Stimulated activated naive B cell treated with anti-CD40 and anti-IgM and Interleukin-4, amounts not matched to agents 10 μg/mL and 1 μg/mL and 100 μg/mL, for 72 hours (primary cell): ENCODE results near the gene BCAS1.

ENCODE experiments used
- ATAC-seq, 2 donors: fragments of 150-1000 bp; cut with Tn5 transposase; replicated peaks; 2 replicates each; pipeline ENCODE4 v1.10.0; 2021; ENCODE audit warnings: moderate library complexity in 1 of 2
- DNase-seq: peaks from one replicate; pipeline ENCODE4 v3.0.0; 2021
- H3K27ac Mint-ChIP-seq: one replicate; pipeline ENCODE4 v1.8.0; 2022; ENCODE audit warnings: mild to moderate bottlenecking, mixed read lengths
- H3K27me3 Mint-ChIP-seq, 2 donors: one replicate each; pipeline ENCODE4 v1.8.0; 2022; ENCODE audit warnings: mixed read lengths in 2 of 2
- H3K36me3 Mint-ChIP-seq, 2 donors: one replicate each; pipeline ENCODE4 v1.8.0; 2022; ENCODE audit warnings: mixed read lengths in 2 of 2, mild to moderate bottlenecking in 1 of 2
- H3K4me1 Mint-ChIP-seq, 2 donors: one replicate each; pipeline ENCODE4 v1.8.0; 2022; ENCODE audit warnings: mixed read lengths in 2 of 2, mild to moderate bottlenecking in 1 of 2
- H3K4me3 Mint-ChIP-seq, 2 donors: one replicate each; pipeline ENCODE4 v1.8.0; 2022; ENCODE audit warnings: mild to moderate bottlenecking in 2 of 2, mixed read lengths in 2 of 2, moderate library complexity in 1 of 2
- H3K9me3 Mint-ChIP-seq, 2 donors: one replicate each; pipeline ENCODE4 v1.8.0; 2022; ENCODE audit warnings: mixed read lengths in 2 of 2, mild to moderate bottlenecking in 1 of 2

BCAS1 gene

GRCh38 chr20:54078296-54078984 lies 8.0 kb upstream of the BCAS1 start:
- peaks cover 12 to 34% of the 10 kb centered on the region in 2 donors for H3K4me1 Mint-ChIP-seq
- ATAC-seq: peak; percentile 59 to 65
- peaks cover 0 to 2% of the 10 kb centered on the region in 2 donors for H3K36me3 Mint-ChIP-seq
- peak overlapping the region; percentile 81 for H3K27ac Mint-ChIP-seq
- peaks cover 0 to 4% of the 10 kb centered on the region in 2 donors for H3K27me3 Mint-ChIP-seq
- peaks cover 0 to 3% of the 10 kb centered on the region in 2 donors for H3K9me3 Mint-ChIP-seq
- H3K4me3 Mint-ChIP-seq: peak overlapping the region in 1 of 2 donors; percentile 25
- peak; percentile 17 for DNase-seq

GRCh38 chr20:54076259-54076658 lies 5.9 kb upstream of the BCAS1 start:
- Mint-ChIP-seq H3K4me3 (no peak overlapping the region), H3K27me3 (peaks cover 0 to 4% of the 10 kb centered on the region in 2 donors), H3K27ac (no peak overlapping the region), H3K36me3 (peaks cover 0 to 2% of the 10 kb centered on the region in 2 donors), H3K4me1 (peaks cover 6 to 20% of the 10 kb centered on the region in 2 donors), H3K9me3 (peaks cover 0 to 3% of the 10 kb centered on the region in 2 donors)
- DNase-seq: no peak
- no peak for ATAC-seq

- Mint-ChIP-seq H3K36me3 (peaks cover 0 to 2% of the 10 kb centered on the region in 2 donors), H3K27me3 (no peaks in the 10 kb centered on the region), H3K4me3 (no peak overlapping the region), H3K4me1 (peaks cover 4 to 15% of the 10 kb centered on the region in 2 donors), H3K9me3 (peaks cover 0 to 3% of the 10 kb centered on the region in 2 donors), H3K27ac (no peak overlapping the region)
- ATAC-seq (no peak), DNase-seq (no peak)
Measured at GRCh38 chr20:54075322-54075721, 4.9 kb upstream of the BCAS1 start.

GRCh38 chr20:54074511-54074910 lies 4.1 kb upstream of the BCAS1 start:
- Mint-ChIP-seq H3K4me3 (no peak overlapping the region), H3K4me1 (peaks cover 4 to 15% of the 10 kb centered on the region in 2 donors), H3K27me3 (no peaks in the 10 kb centered on the region), H3K27ac (no peak overlapping the region), H3K9me3 (peaks cover 0 to 3% of the 10 kb centered on the region in 2 donors), H3K36me3 (peaks cover 0 to 2% of the 10 kb centered on the region in 2 donors)
- DNase-seq: no peak
- no peak for ATAC-seq

GRCh38 chr20:54073288-54073687 lies 2.9 kb upstream of the BCAS1 start:
- DNase-seq (no peak), ATAC-seq (no peak)
- Mint-ChIP-seq H3K27ac (no peak overlapping the region), H3K27me3 (no peaks in the 10 kb centered on the region), H3K4me3 (no peak overlapping the region), H3K36me3 (peaks cover 0 to 2% of the 10 kb centered on the region in 2 donors), H3K9me3 (peaks cover 0 to 3% of the 10 kb centered on the region in 2 donors), H3K4me1 (peaks cover 2 to 4% of the 10 kb centered on the region in 2 donors)

- H3K4me1 Mint-ChIP-seq: peaks cover 3% of the 10 kb centered on the region in 2 donors
- no peak for ATAC-seq
- H3K27ac Mint-ChIP-seq: no peak overlapping the region
- H3K9me3 Mint-ChIP-seq: no peaks in the 10 kb centered on the region
- DNase-seq: no peak
- H3K4me3 Mint-ChIP-seq: no peak overlapping the region
- H3K36me3 Mint-ChIP-seq: no peaks in the 10 kb centered on the region
- no peaks in the 10 kb centered on the region for H3K27me3 Mint-ChIP-seq
Measured at GRCh38 chr20:54069501-54069971, 858 bp downstream of the BCAS1 start.

GRCh38 chr20:54068966-54069365 lies 1.4 kb downstream of the BCAS1 start:
- Mint-ChIP-seq H3K4me1 (peaks cover 8 to 9% of the 10 kb centered on the region in 2 donors), H3K27ac (no peak overlapping the region), H3K4me3 (no peak overlapping the region), H3K36me3 (no peaks in the 10 kb centered on the region), H3K9me3 (no peaks in the 10 kb centered on the region), H3K27me3 (no peaks in the 10 kb centered on the region)
- DNase-seq: no peak
- ATAC-seq: no peak

- no peaks in the 10 kb centered on the region for H3K27me3 Mint-ChIP-seq
- DNase-seq (no peak), ATAC-seq (no peak)
- no peak overlapping the region for H3K27ac Mint-ChIP-seq
- H3K4me3 Mint-ChIP-seq: no peak overlapping the region
- H3K9me3 Mint-ChIP-seq: no peaks in the 10 kb centered on the region
- peaks cover 11 to 13% of the 10 kb centered on the region in 2 donors for H3K4me1 Mint-ChIP-seq
- no peaks in the 10 kb centered on the region for H3K36me3 Mint-ChIP-seq
Measured at GRCh38 chr20:54068495-54068894, 1.9 kb downstream of the BCAS1 start.

- no peaks in the 10 kb centered on the region for H3K9me3 Mint-ChIP-seq
- H3K4me1 Mint-ChIP-seq: peaks cover 11 to 21% of the 10 kb centered on the region in 2 donors
- no peak overlapping the region for H3K27ac Mint-ChIP-seq
- H3K27me3 Mint-ChIP-seq: no peaks in the 10 kb centered on the region
- H3K4me3 Mint-ChIP-seq: no peak overlapping the region
- no peaks in the 10 kb centered on the region for H3K36me3 Mint-ChIP-seq
- no peak for ATAC-seq
- no peak for DNase-seq
Measured at GRCh38 chr20:54067606-54068174, 2.7 kb downstream of the BCAS1 start.

GRCh38 chr20:54065601-54066038 lies 4.8 kb downstream of the BCAS1 start:
- no peak for DNase-seq
- H3K4me3 Mint-ChIP-seq: no peak overlapping the region

GRCh38 chr20:54064939-54065338 lies 5.5 kb downstream of the BCAS1 start:
- Mint-ChIP-seq H3K4me3 (peak overlapping the region in 1 of 2 donors; percentile 69), H3K9me3 (no peaks in the 10 kb centered on the region), H3K36me3 (no peaks in the 10 kb centered on the region), H3K4me1 (peaks cover 13 to 29% of the 10 kb centered on the region in 2 donors), H3K27me3 (no peaks in the 10 kb centered on the region), H3K27ac (no peak overlapping the region)
- DNase-seq: no peak
- ATAC-seq: no peak

More at GRCh38 chr20:54065601-54066038, 4.8 kb downstream of the BCAS1 start:
- no peak overlapping the region for H3K27ac Mint-ChIP-seq
- H3K4me1 Mint-ChIP-seq: peaks cover 13 to 29% of the 10 kb centered on the region in 2 donors
- no peaks in the 10 kb centered on the region for H3K27me3 Mint-ChIP-seq
- H3K9me3 Mint-ChIP-seq: no peaks in the 10 kb centered on the region
- H3K36me3 Mint-ChIP-seq: no peaks in the 10 kb centered on the region
- no peak for ATAC-seq

GRCh38 chr20:54063992-54064676 lies 6.3 kb downstream of the BCAS1 start:
- no peaks in the 10 kb centered on the region for H3K27me3 Mint-ChIP-seq
- H3K27ac Mint-ChIP-seq: peak overlapping the region; percentile 87
- no peaks in the 10 kb centered on the region for H3K36me3 Mint-ChIP-seq
- DNase-seq (peak; percentile 53), ATAC-seq (peak; percentile 77 to 80)
- H3K9me3 Mint-ChIP-seq: no peaks in the 10 kb centered on the region
- peak overlapping the region; percentile 69 to 73 for H3K4me3 Mint-ChIP-seq
- H3K4me1 Mint-ChIP-seq: peaks cover 13 to 29% of the 10 kb centered on the region in 2 donors

GRCh38 chr20:54063580-54063979 lies 6.8 kb downstream of the BCAS1 start:
- peak overlapping the region; percentile 69 to 73 for H3K4me3 Mint-ChIP-seq
- H3K9me3 Mint-ChIP-seq: no peaks in the 10 kb centered on the region
- H3K27ac Mint-ChIP-seq: peak overlapping the region; percentile 87

GRCh38 chr20:54062812-54063280 lies 7.5 kb downstream of the BCAS1 start:
- peaks cover 17 to 41% of the 10 kb centered on the region in 2 donors for H3K4me1 Mint-ChIP-seq
- H3K27me3 Mint-ChIP-seq: no peaks in the 10 kb centered on the region
- ATAC-seq (peak; percentile 26 to 36), DNase-seq (peak; percentile 8)
- no peak overlapping the region for H3K4me3 Mint-ChIP-seq
- H3K9me3 Mint-ChIP-seq: no peaks in the 10 kb centered on the region
- H3K36me3 Mint-ChIP-seq: no peaks in the 10 kb centered on the region
- no peak overlapping the region for H3K27ac Mint-ChIP-seq

More at GRCh38 chr20:54063580-54063979, 6.8 kb downstream of the BCAS1 start:
- Mint-ChIP-seq H3K36me3 (no peaks in the 10 kb centered on the region), H3K27me3 (no peaks in the 10 kb centered on the region), H3K4me1 (peaks cover 15 to 34% of the 10 kb centered on the region in 2 donors)
- ATAC-seq: no peak
- no peak for DNase-seq
